ENCODE data around the gene IZUMO4.

Gene IZUMO4

DNA sequence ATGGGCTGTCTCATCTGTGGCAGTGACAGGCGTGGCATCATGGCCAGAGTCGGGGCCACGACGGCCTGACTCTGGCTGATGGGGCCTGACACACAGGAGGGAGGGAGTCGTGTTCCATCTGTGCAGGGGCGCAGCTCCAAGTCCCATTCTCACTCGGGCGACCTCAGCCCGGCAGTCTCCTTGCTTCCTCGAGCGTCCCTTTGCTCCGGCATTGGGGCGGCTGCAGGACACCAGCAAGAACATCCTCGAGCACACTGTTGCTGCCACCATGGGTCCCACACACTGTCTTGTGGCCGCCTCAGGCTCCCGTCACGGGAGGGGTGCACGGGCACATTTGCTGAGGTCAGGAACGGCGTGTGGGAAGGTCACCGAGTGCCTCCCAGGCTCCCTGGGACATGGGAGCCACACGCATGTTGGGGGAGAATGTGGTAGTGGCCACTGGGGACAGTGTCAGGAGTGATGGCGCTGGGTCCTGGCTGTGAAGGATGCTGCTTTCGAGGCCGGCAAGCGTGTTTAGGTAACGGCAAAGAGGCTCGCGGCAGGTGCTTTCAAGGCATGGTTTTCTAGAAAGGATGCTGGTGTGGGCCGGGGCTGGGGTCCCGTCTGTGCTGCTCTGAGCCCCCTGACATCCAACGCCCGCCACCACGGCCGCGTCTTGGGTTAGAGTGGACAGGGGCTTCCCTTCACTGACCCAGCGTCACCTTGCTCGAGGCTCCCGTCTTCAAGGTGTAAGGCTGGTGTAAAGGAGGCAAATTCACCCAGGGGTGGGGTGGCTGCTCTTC, 3.4 kb downstream of the IZUMO4 start:
- DNase-seq (ENCODE audit: low spot score), result no peak
- TF ChIP-seq, protein P1, sequence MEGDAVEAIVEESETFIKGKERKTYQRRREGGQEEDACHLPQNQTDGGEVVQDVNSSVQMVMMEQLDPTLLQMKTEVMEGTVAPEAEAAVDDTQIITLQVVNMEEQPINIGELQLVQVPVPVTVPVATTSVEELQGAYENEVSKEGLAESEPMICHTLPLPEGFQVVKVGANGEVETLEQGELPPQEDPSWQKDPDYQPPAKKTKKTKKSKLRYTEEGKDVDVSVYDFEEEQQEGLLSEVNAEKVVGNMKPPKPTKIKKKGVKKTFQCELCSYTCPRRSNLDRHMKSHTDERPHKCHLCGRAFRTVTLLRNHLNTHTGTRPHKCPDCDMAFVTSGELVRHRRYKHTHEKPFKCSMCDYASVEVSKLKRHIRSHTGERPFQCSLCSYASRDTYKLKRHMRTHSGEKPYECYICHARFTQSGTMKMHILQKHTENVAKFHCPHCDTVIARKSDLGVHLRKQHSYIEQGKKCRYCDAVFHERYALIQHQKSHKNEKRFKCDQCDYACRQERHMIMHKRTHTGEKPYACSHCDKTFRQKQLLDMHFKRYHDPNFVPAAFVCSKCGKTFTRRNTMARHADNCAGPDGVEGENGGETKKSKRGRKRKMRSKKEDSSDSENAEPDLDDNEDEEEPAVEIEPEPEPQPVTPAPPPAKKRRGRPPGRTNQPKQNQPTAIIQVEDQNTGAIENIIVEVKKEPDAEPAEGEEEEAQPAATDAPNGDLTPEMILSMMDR (IDR thresholded peaks at IDR 0.05; ENCODE audit: extremely low read depth, missing control alignments), result no peak

GRCh38 chr19:2100719-2101061, 4.0 kb downstream of the IZUMO4 start:
- DNase-seq (ENCODE audit: low spot score), result no peak
- TF ChIP-seq, protein P1 (IDR thresholded peaks at IDR 0.05; ENCODE audit: extremely low read depth, missing control alignments), result no peak

GRCh38 chr19:2101417-2102335, 5.0 kb downstream of the IZUMO4 start:
- no peak for DNase-seq (ENCODE audit: low spot score)
- TF ChIP-seq, protein P1 (IDR thresholded peaks at IDR 0.05; ENCODE audit: extremely low read depth, missing control alignments), result no peak

GRCh38 chr19:2103045-2103707, 6.5 kb downstream of the IZUMO4 start:
- TF ChIP-seq, protein P1 (IDR thresholded peaks at IDR 0.05; ENCODE audit: extremely low read depth, missing control alignments), result no peak
- no peak for DNase-seq (ENCODE audit: low spot score)

DNA sequence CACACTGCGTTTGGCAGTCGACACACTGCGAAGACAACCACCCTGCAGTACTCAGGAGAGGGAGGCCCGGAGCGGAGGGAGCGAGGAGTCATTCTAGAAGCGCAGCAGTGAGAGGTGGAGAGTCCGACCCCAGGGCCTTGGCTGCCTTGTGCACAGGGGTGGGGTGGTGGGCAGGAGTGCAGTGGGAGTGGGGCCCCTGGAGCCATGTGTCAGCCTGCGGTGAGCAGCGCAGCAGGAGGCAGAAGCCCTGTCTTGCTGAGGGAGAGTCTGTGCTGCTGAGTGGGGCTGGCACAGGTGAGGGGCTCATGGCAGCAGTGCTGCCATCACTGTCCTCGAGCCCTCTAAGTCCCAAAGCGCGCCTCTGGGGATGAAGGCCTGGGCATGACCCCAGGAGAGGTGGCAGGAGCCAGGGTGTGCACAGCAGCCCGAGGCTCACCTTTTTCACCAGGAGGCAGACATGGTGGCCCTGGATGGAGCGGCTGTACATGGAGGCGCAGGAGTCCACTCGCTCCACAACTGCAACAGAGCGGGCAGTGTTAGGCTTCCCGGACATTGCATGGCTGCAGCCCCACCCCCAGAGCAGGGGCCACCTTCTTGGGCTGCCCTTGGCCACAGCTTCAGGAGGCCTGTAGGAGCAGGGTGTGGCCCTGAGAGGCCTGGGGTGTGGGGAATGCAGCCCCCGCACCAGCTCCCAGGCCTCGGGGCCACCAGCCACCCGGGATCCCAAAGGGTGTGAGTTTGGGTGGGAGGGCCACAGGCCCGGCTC, 11.7 kb downstream of the IZUMO4 start:
- no peak for DNase-seq (ENCODE audit: low spot score)
- TF ChIP-seq, protein P1 (IDR thresholded peaks at IDR 0.05; ENCODE audit: extremely low read depth, missing control alignments), result no peak

GRCh38 chr19:2109046-2109864, 12.5 kb downstream of the IZUMO4 start:
- TF ChIP-seq, protein P1 (IDR thresholded peaks at IDR 0.05; ENCODE audit: extremely low read depth, missing control alignments), result no peak
- DNase-seq (ENCODE audit: low spot score), result no peak

Data from GM20000 (cell line).